NCI-H526 (cell line): ENCODE data around the gene PGAM2.

Experiments
- DNase-seq, 2 experiments: peaks; one replicate each; lab custom pipeline; 2025; lab: John Stamatoyannopoulos, UW

Gene PGAM2

GRCh38 chr7:44065431-44066110 is at the start of gene PGAM2:
Gene PGAM2 (minus strand): TSS chr7:44065567. CDS start chr7:44065529, 38 bp downstream.
- peak in 1 of 2 experiments; percentile 32 for DNase-seq

DNA sequence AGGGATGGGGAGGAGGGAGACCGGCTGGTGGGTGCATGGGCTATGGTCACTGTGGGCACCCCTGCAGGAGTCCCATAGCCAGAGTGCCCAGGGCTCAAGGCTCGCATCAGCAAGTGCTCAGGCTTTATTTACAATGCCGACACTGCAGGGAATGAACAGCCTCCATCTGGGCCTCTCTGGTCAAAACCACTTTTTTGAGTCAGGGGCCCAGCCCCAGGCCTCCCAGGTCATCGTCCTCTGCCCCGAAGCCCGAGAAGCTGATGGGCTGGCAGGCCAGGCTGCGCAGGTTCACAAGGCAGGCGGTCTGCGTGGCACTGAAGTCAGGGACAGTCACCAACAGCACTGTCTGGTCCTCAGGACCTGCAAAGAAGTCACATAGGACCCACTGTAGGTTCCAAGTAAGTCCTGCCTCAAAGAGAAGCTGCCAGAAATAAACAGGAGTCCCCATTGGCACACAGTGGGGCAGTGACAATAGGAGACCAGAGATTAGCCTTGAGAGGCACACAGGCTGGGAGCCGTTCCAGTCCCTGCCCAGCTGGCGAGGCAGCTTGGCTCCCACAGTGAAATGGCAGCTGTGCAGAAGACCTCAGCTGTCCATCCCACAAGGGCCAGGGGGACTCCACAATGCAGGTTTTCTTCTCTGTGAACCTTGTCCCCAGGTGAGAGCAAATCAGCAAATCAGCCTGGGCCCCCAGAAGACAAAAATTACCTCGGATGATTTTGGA is 49.4 kb upstream of the PGAM2 start:
- no peak for DNase-seq

GRCh38 chr7:44113764-44114354 is 48.5 kb upstream of the PGAM2 start:
- DNase-seq, result no peak

- peak; percentile 47 to 67 for DNase-seq
Observed at GRCh38 chr7:44112997-44113763, 47.8 kb upstream of the PGAM2 start.

GRCh38 chr7:44112231-44112996 is 47.0 kb upstream of the PGAM2 start:
- peak in 1 of 2 experiments; percentile 79 for DNase-seq

DNA sequence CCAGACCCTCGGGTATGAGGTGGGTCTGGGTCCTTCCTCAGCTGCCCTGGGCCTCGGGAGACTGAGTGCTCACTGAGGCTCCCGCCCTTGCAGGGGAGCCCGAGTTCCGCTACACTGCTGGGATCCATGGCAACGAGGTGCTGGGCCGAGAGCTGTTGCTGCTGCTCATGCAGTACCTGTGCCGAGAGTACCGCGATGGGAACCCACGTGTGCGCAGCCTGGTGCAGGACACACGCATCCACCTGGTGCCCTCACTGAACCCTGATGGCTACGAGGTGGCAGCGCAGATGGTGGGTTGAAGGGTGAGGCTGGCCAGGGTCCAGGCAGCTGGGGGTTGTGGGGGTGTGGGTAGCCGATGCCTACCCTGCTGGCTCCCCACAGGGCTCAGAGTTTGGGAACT is 46.4 kb upstream of the PGAM2 start:
- DNase-seq, result peak in 1 of 2 experiments; percentile 59

- DNase-seq, result peak in 1 of 2 experiments; percentile 16
Observed at GRCh38 chr7:44110719-44111635, 45.6 kb upstream of the PGAM2 start.

GRCh38 chr7:44109991-44110390 is 44.6 kb upstream of the PGAM2 start:
- no peak for DNase-seq

- no peak for DNase-seq
Observed at GRCh38 chr7:44108768-44109750, 43.7 kb upstream of the PGAM2 start.

- DNase-seq, result no peak
Observed at GRCh38 chr7:44107961-44108767, 42.8 kb upstream of the PGAM2 start.

- no peak for DNase-seq
Observed at GRCh38 chr7:44107116-44107960, 42.0 kb upstream of the PGAM2 start.

DNA sequence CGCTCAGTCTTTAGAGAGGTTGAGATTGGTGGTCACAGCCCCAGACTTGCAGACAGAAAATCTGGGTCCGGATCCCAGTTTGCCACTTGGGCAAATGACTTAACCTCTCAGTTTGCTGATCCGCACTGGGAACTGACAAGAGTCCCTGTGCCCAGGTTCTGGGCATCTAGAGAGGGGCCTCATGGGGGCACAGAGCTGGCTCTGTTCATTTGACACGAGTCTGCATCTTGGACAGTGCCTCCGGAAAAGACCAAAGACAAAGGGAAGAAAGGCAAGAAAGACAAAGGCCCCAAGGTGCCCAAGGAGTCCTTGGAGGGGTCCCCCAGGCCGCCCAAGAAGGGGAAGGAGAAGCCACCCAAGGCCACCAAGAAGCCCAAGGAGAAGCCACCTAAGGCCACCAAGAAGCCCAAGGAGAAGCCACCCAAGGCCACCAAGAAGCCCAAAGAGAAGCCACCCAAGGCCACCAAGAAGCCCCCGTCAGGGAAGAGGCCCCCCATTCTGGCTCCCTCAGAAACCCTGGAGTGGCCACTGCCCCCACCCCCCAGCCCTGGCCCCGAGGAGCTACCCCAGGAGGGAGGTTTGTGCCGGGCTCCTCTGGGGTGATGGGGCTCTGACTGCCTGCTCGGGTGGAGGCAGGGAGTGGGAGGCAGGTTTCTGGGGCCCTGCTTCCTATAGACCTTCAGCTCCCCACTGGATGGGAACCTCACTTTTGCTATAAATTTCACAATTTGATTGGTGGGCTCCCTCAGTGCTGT is 41.1 kb upstream of the PGAM2 start:
- DNase-seq, result no peak

DNA sequence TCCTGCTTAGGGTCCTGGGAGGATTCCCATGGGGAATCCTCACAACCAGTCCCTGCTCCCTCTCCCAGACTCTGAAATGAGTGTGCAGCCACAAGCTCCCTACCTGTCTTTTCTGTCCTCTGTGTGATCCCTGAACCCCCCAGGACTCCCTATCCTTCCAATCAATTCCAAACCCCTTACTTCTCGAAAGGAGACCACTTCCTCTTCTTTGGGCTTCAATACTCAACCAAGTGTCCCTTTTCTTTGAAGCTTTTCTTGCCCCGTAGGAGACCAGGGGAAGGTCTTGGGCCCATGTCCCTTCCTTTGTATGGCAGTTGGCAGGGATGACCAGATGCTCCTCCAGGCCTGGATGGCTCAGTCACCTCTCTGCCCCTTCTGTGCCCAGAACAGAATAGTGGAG is 40.5 kb upstream of the PGAM2 start:
- no peak for DNase-seq

- no peak for DNase-seq
Observed at GRCh38 chr7:44104860-44105771, 39.7 kb upstream of the PGAM2 start.
